ENCODE results near the gene ADAD2.

The ADAD2 gene

GRCh38 chr16:84161801-84162200 is 29.2 kb upstream of the ADAD2 start:
- H3K4me3 ChIP-seq (ENCODE audit: control insufficient read depth, low read depth, low read length): no peak overlapping the region
- no peak for TF ChIP-seq CTCF (IDR thresholded peaks at IDR 0.05; ENCODE audit: control insufficient read depth, insufficient read depth, low read depth, low read length, missing control alignments)
- no peak for DNase-seq (ENCODE audit: low read depth)

- DNase-seq (ENCODE audit: low read depth): no peak
- H3K4me3 ChIP-seq (ENCODE audit: control insufficient read depth, low read depth, low read length): no peak overlapping the region
- TF ChIP-seq CTCF (IDR thresholded peaks at IDR 0.05; ENCODE audit: control insufficient read depth, insufficient read depth, low read depth, low read length, missing control alignments): no peak
Observed at GRCh38 chr16:84165746-84166145, 25.2 kb upstream of the ADAD2 start.

DNA sequence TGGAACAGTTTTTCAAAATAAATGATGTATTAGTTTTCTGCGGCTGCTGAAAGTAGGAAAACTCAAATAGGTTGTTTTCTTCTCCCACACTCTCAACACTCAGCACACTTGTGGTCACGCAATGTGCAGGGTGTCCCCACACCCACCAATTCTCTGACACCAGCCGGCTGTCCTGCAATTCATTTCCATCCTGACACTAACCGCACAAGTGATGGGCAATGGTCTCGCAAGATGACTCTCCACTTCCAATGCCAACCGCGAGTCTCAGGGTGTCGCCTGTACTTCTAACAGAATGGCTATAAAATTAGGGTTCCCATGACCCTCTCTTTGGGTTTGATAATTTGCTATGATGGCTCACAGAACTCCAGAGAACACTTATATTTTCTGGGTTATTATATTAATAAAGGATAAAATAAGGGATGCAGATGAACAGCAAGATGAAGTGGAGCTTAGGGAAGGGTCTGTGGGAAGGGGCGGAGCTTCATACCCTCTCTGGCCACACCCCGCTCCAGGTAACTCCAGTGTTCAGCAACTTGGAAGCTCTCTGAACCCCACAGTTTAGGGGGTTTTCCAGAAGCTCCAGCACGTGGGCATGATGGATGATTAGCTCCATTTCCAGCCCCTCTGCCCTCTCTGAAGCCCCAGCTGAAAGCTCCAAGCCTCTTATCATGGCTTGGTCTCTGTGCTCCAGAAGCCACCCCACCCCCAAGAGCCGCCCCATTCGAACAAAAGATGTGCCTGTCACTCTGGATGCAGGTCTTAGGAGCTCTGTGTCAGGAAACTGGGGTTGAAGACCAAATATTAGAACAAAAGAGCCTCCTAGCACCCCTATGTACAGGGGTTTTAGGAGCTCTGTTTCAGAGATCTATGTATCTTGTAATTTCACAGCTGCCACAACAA is 23.9 kb upstream of the ADAD2 start:
- no peak overlapping the region for H3K4me3 ChIP-seq (ENCODE audit: control insufficient read depth, low read depth, low read length)
- no peak for TF ChIP-seq CTCF (IDR thresholded peaks at IDR 0.05; ENCODE audit: control insufficient read depth, insufficient read depth, low read depth, low read length, missing control alignments)
- no peak for DNase-seq (ENCODE audit: low read depth)

DNA sequence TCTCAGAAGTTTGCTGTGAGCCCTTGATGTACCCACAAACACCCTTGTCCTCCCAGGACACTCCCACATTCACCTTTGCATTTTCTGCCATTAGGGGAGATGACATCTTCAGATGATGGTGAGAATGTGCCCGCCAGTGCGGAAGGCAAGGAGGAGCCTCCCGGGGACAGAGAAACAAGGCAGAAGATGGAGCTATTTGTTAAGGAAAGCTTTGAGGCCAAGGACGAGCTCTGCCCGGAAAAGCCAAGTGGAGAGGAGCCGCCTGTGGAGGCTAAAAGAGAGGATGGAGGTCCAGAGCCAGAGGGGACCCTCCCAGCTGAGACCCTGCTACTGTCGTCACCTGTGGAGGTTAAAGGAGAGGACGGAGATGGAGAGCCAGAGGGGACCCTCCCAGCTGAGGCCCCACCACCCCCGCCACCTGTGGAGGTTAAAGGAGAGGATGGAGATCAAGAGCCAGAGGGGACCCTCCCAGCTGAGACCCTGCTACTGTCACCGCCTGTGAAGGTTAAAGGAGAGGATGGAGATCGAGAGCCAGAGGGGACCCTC is 21.1 kb upstream of the ADAD2 start:
- H3K4me3 ChIP-seq (ENCODE audit: control insufficient read depth, low read depth, low read length): no peak overlapping the region
- no peak for DNase-seq (ENCODE audit: low read depth)
- no peak for TF ChIP-seq CTCF (IDR thresholded peaks at IDR 0.05; ENCODE audit: control insufficient read depth, insufficient read depth, low read depth, low read length, missing control alignments)

DNA sequence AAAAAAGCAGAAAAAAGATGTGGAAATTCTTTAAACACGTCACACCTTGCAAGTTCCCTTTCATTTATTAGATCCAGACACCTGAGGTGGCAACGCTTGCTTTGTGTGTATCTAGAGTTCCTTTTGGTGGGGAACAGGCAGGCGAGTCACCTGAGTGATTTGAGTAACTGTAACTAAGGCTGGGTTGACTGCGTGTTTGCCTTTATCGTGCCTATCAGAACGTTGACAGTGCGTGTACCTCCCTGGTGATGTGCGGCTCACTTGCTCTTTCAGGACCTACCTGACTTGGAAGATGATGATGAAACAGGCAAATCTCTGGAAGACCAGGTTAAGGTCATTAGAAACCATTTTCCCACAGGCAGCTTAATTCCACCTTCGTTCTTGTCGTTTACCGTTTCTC is 16.6 kb upstream of the ADAD2 start:
- DNase-seq (ENCODE audit: low read depth): no peak
- no peak overlapping the region for H3K4me3 ChIP-seq (ENCODE audit: control insufficient read depth, low read depth, low read length)
- TF ChIP-seq CTCF (IDR thresholded peaks at IDR 0.05; ENCODE audit: control insufficient read depth, insufficient read depth, low read depth, low read length, missing control alignments): no peak

DNA sequence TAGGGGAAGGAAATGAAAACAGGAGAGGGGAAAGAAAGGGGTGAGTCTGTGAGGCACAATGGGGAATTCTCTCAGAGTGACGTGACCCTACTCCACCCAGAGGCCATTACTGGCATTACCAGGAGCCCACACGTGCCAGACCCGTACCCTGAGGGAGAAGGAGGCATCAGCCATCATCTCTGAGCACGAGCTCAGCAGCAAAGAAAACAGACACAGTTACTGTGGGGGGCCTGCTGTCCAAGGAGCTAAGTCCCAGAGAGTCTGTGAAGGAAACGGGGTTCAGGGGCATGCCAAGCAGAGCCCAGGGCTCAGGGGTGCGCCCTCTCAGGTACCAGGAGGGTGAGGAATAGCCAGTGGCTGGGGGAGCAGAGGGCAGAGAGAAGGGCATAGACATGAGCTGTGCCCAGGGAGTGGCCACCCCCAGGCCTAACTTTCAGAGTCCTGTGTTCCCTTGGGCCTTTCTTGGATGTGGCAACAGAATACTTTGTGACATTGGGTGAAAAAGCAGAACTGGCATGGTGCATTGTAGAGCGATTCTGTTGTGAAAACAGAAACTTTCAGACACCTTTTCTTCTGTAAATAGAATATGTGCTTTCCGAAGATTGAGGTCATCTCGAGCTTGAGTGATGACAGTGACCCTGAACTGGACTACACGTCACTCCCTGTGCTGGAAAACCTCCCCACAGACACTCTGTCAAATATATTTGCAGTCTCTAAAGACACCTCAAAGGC is 15.4 kb upstream of the ADAD2 start:
- H3K4me3 ChIP-seq (ENCODE audit: control insufficient read depth, low read depth, low read length): no peak overlapping the region
- DNase-seq (ENCODE audit: low read depth): no peak
- TF ChIP-seq CTCF (IDR thresholded peaks at IDR 0.05; ENCODE audit: control insufficient read depth, insufficient read depth, low read depth, low read length, missing control alignments): peak; percentile 67
